Cerebellar cortex (tissue), 1 donor: ENCODE data around the gene PRMT5.

Source experiments
- DNase-seq: peaks from one replicate; pipeline ENCODE4 v3.0.0-alpha.2; 2015; ENCODE audit warnings: low spot score

PRMT5 gene

DNA sequence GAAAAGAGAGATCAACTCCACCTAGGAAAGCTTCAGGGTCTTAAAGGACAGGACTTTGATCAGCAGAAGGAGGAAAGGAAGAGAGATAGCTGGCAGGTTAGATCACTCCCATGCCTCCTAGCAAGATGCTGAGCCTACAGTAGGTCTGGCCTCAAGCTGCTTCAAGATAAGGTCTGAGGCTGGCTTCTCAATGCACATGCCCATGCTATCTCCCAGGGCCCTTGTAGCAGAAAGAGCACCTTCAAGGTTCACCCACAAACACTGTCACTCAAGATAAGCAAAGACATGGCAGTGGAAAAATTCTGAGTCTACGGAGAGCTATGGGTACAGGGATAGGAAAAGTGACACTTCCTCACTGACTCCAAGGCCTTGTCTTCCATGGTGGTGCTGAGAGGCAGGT lies 31.8 kb downstream of the PRMT5 start:
- no peak for DNase-seq

- DNase-seq = no peak
Measured at GRCh38 chr14:22896760-22897159, 32.4 kb downstream of the PRMT5 start.

- no peak for DNase-seq
Measured at GRCh38 chr14:22896356-22896755, 32.8 kb downstream of the PRMT5 start.

- no peak for DNase-seq
Measured at GRCh38 chr14:22895402-22895801, 33.8 kb downstream of the PRMT5 start.

GRCh38 chr14:22893706-22894105 lies 35.5 kb downstream of the PRMT5 start:
- no peak for DNase-seq

DNA sequence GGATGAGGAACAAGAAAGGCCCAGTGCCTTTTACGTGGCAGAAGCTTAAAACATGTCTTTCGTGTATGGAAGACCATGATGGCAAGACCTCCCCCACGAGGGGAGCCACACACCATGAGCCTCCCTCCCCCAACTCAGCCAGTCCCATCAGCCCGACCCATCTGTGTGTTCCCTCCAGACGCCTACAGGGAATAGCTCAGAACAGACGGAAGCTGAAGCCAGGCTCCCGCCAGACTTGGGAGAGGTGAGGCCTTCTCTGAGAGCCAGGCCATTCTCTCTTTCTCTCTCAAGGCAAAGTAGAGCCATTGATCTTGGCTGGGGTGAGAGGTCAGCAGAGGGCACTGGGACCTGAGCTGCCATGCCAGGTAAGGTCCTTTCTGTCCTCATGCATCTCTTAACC lies 36.7 kb downstream of the PRMT5 start:
- DNase-seq = no peak

- no peak for DNase-seq
Measured at GRCh38 chr14:22890416-22890815, 38.8 kb downstream of the PRMT5 start.

- no peak for DNase-seq
Measured at GRCh38 chr14:22888662-22889061, 40.5 kb downstream of the PRMT5 start.

DNA sequence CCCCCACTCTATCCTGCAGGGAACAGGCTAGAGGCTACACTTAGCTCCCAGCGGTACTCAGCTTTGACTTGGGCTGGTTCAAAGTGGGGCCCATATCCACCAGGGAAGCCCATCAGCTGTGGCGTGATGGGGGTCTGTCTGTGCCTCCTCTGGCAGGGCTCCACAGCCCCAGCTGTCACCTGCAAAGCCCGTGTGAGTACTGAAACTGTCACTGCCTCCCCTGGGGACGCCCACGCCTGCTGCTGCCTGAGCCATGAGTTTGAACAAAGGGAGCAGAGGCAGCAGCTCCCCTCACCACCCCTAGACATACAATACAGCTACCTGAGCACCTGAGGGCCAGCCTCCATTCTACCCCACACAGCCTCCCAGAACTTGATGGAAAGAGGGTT lies 41.2 kb downstream of the PRMT5 start:
- no peak for DNase-seq

- DNase-seq = peak; percentile 66
Measured at GRCh38 chr14:22887260-22887989, 41.8 kb downstream of the PRMT5 start.

- no peak for DNase-seq
Measured at GRCh38 chr14:22886500-22887259, 42.5 kb downstream of the PRMT5 start.

GRCh38 chr14:22885975-22886374 lies 43.2 kb downstream of the PRMT5 start:
- no peak for DNase-seq

DNA sequence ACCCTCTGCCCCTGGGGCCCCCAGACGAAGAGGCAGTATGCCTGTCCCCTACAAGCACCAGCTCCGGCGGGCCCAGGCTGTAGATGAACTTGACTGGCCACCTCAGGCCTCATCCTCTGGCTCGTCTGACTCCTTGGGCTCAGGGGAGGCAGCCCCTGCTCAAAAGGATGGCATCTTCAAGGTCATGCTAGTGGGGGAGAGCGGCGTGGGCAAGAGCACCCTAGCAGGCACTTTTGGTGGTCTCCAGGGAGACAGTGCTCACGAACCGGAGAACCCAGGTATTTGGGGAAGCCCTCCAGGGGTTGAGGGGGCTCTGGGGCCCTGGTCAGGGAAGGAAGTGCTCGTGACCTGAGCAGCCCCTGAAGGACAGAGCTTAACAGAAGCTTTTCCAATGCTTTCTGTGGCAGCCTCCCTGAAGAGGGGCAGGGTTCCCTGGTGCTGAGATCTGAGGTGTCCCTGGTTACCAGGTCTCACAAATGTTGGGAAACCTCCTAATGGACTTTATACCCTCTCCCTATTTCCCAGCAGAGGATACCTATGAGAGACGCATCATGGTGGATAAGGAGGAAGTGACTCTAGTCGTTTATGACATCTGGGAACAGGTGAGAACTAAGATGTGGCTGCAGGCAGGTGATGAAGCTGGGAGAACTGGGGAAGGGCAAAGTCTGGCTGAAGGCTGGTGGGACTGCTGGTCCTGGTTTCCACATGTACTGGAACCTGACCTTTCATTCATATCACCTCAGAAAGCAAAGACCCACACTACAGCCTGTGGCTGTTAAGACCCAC lies 44.2 kb downstream of the PRMT5 start:
- no peak for DNase-seq

GRCh38 chr14:22884076-22884737 lies 45.0 kb downstream of the PRMT5 start:
- no peak for DNase-seq

DNA sequence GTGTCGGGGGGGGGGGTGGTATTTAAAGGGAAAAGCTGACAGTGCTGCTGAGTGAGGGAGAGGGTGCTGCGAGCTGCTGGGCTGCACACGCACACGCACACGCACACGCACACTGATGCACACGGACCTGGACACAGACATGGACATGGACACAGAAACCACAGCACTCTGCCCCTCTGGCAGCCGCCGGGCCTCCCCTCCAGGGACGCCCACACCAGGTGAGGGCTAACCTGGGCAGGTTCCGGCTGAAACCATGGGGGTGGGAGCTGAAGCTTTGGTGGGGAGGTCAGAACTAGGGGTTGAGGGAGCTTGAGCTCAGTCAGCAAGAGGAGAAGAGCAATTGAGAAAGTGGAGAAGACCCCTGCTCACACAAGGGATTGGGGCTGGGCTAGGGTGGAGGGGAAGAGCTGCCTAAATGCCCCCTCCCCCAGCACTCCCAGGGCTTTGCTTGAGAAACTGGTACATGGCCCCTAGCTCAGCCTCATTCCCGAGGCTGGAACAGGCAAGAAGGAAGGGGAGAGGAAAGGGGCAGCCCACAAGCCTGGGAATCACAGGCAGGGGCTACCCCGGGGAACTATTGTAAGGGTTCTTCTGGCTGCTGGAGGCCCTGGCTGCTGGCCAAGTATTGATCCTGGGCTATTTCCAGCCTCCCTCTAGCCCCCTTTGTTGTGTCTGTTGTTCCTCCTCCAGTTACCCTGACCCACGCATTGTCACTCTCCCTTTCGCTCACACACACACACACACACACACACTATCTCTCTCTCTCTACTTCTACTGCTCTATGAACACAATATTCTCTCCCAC lies 45.8 kb downstream of the PRMT5 start, which contains the start of gene REM2:
REM2 (plus strand) TSS at position 50 of the 804 bp plus-strand sequence; CDS start at position 116, 66 bp downstream.
- DNase-seq = peak; percentile 25

GRCh38 chr14:22882529-22883172 lies 46.5 kb downstream of the PRMT5 start:
- DNase-seq = peak; percentile 85

DNA sequence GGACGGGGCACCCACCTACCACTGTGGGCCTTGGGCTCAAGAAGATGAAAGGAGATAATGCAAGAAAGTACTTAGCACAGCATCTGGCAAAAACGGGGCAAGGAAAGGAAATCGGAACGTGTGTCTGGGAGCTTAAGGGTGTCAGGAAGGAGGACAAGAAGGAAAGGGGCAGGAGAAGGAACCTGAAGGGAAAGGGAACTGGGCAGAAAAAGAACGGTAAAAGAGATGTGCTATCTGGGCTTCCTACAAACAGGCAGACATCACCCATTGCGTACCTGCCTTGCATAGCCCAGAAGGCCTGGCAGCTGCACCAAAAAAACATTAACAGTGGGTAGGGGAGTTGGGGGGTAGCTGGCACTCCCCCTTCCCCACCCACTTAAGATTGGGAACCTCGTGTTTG lies 47.1 kb downstream of the PRMT5 start:
- DNase-seq = no peak

DNA sequence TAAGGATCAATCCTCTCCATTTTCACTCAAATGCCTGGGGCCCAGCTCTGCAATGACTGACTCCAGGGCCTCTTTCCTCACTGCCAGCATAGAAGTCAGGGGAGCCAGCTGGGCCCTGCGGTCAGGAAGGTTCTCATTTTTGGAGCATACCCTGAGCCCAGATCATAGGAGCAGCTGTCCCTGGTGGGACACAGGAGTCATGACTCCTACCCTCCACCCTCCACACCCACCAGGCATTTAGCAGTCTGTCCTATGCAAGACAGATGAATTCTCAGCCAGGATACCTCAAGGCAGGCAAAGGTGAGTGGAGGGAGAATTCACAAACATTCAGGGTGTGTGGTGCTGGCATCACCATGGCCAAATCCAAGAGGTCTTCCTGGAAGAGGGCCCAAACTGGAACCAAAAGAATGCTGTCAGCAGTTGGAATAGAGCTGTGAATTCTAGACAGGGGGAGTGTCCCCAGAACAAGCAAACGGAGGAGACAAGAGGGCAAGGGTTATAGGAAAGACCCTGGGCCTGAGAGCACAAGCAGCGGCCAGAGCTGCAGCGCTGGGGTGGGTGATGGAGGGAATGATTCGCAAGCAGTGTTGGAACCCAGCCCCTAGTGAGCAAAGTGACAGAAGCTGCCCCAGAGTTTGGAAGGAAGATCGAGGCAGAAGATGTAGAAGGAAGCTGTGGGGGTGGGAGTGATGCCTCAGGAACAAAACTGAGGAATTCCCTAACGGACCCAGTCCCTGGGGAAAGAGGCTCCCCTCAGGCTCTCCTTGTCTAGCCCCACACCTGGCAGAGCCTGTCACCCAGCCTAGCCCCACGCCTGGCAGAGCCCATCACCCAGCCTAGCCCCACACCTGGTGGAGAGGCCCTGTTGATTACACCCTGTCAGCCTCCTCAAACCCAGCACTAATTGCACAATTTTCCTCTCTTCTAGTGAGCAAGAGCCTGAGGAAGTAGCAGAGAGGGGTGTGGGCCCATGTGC lies 50.6 kb downstream of the PRMT5 start:
- no peak for DNase-seq

DNA sequence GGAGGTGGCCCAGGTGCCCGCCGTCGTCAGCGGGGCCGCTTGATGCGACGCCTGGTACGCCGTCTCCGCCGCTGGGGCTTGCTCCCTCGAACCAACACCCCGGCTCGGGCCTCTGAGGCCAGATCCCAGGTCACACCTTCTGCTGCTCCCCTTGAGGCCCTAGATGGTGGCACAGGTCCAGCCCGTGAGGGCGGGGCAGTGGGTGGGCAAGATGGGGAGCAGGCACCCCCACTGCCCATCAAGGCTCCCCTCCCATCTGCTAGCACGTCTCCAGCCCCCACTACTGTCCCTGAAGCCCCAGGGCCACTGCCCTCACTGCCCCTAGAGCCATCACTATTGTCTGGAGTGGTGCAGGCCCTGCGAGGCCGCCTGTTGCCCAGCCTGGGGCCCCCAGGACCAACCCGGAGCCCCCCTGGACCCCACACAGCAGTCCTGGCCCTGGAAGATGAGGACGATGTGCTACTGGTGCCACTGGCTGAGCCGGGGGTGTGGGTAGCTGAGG lies 52.1 kb downstream of the PRMT5 start:
- no peak for DNase-seq
